HUES6 (cell line): ENCODE measurements around the gene CCSER1.

Experiments
- H3K27ac ChIP-seq: 2 replicates; pipeline ENCODE4 v1.7.0; 2013; ENCODE audit warnings: low read depth, mild to moderate bottlenecking, low read length, inconsistent platforms
- H3K27me3 ChIP-seq: 2 replicates; pipeline ENCODE4 v1.6.1; 2013; ENCODE audit warnings: low read length; ENCODE audit not compliant: control insufficient read depth, insufficient read depth
- H3K36me3 ChIP-seq: 2 replicates; pipeline ENCODE4 v1.6.1; 2013; ENCODE audit warnings: low read length; ENCODE audit not compliant: control insufficient read depth, insufficient read depth
- H3K4me1 ChIP-seq: 2 replicates; pipeline ENCODE4 v1.6.1; 2013; ENCODE audit warnings: low read length; ENCODE audit not compliant: control insufficient read depth, insufficient read depth
- H3K4me3 ChIP-seq: 2 replicates; pipeline ENCODE4 v1.5.1; 2013; ENCODE audit warnings: low read depth, low read length
- H3K9ac ChIP-seq: one replicate; pipeline ENCODE4 v1.6.1; 2013; ENCODE audit warnings: mild to moderate bottlenecking, low read length
- H3K9me3 ChIP-seq: 2 replicates; pipeline ENCODE4 v1.6.1; 2013; ENCODE audit warnings: low read depth, low read length; ENCODE audit not compliant: control insufficient read depth, insufficient read depth

Gene CCSER1

DNA sequence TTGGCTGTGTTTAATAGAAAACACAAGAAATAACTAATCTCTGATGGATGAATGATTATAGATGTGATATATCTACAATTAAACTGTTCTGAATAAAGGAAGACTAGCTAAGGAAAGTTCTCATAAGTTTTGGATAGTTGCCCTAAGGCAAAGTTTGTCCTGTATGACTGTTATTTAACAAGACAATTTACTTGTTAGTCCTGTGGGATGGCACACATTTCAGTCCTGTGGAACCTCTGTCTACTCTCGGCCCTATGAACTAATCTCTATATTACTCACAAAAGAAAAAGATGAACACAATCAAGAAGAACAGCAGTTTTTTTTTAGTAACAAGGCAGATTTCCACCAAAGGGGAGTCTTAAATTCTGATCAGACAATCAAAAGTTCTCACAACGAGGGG lies 314.6 kb downstream of the CCSER1 start:
- H3K4me1 ChIP-seq = no peaks in the 10 kb centered on the region
- H3K9ac ChIP-seq = no peak overlapping the region

DNA sequence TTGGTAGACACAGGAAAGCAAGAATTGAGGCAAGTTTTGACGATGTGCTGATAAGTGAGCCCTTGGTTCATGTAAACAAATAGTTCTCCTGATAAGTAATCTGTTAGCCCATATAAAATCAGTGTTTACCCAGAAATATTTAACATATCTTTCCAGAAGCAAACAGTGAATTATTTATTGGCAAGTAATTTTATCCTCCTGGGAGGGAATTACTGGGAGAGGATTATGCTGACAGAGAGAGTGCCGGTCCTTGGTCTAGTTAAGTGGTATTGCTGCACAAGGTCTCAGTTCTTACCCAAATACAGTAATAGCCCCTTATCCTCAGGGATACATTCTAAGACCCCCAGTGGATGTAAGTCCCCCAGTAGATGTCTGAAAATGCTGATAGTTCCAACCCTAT lies 315.4 kb downstream of the CCSER1 start:
- no peaks in the 10 kb centered on the region for H3K36me3 ChIP-seq
- H3K27me3 ChIP-seq = no peaks in the 10 kb centered on the region
- no peaks in the 10 kb centered on the region for H3K4me1 ChIP-seq
- no peak overlapping the region for H3K27ac ChIP-seq
- no peaks in the 10 kb centered on the region for H3K9me3 ChIP-seq
- H3K4me3 ChIP-seq = no peak overlapping the region
- no peak overlapping the region for H3K9ac ChIP-seq

More for the DNA sequence above, 314.6 kb downstream of the CCSER1 start:
- no peaks in the 10 kb centered on the region for H3K9me3 ChIP-seq
- no peaks in the 10 kb centered on the region for H3K27me3 ChIP-seq
- no peak overlapping the region for H3K27ac ChIP-seq
- H3K36me3 ChIP-seq = no peaks in the 10 kb centered on the region
- H3K4me3 ChIP-seq = no peak overlapping the region

DNA sequence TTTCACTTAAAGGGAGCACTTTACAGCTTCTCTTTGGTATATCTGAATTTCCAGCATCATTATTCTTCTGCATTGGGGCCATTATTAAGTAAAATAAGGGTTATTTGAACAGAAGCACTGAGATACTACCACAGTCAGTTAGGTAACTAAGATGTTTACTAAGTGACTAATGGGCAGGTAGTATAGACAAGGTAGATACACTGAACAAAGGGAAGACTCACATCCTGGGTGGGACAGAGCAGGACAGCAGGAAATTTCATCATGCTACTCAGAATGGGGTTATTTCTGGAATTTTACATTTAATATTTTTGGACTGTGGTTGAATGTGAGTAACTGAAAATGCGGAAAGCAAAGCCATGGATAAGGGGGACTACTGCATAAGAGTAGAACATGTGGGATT lies 316.0 kb downstream of the CCSER1 start:
- H3K9me3 ChIP-seq = no peaks in the 10 kb centered on the region
- H3K27me3 ChIP-seq = no peaks in the 10 kb centered on the region
- no peak overlapping the region for H3K9ac ChIP-seq
- H3K27ac ChIP-seq = no peak overlapping the region
- no peaks in the 10 kb centered on the region for H3K36me3 ChIP-seq
- H3K4me1 ChIP-seq = no peaks in the 10 kb centered on the region
- H3K4me3 ChIP-seq = no peak overlapping the region

DNA sequence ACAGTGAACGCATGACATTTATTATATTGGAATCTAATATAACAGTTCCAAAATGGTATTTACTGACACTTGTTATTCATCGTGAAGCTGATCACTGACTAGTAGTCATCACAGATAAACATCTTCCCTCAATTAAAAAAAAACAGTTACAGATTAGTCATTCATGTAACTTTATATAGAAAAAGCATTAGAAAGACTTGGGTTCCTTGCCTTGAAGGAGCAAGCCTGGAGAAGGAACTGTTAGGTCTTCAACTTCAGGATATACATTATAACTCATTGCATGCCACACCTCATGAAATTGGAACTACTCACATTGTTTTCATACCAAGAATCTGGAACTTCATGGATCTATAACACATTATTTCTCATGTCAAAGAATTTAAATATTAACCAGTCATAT lies 317.7 kb downstream of the CCSER1 start:
- no peak overlapping the region for H3K27ac ChIP-seq
- H3K4me3 ChIP-seq = no peak overlapping the region
- no peak overlapping the region for H3K9ac ChIP-seq
- H3K27me3 ChIP-seq = no peaks in the 10 kb centered on the region
- H3K4me1 ChIP-seq = no peaks in the 10 kb centered on the region
- H3K9me3 ChIP-seq = no peaks in the 10 kb centered on the region
- no peaks in the 10 kb centered on the region for H3K36me3 ChIP-seq

DNA sequence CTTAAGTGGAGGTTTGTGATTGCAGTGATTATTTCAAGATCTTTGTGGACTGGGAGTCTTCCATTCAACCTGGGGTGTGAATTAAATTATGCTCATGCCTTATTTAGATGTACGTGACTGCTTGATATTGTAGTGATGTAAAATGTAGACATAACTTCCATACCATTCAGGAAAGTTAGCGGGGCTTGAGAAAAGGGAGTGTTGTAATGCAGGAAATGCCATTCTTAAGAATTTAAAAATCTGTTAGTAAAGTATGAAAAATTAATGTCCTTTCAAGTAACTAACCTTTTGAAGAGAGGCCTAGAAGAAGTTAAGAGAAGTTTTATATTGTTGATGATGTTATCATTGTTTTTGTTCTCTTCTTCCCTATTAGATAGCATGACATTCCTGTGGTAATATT lies 318.2 kb downstream of the CCSER1 start:
- H3K4me1 ChIP-seq = no peaks in the 10 kb centered on the region
- H3K27me3 ChIP-seq = no peaks in the 10 kb centered on the region
- no peak overlapping the region for H3K9ac ChIP-seq
- no peaks in the 10 kb centered on the region for H3K9me3 ChIP-seq
- H3K4me3 ChIP-seq = no peak overlapping the region
- H3K36me3 ChIP-seq = no peaks in the 10 kb centered on the region
- no peak overlapping the region for H3K27ac ChIP-seq

DNA sequence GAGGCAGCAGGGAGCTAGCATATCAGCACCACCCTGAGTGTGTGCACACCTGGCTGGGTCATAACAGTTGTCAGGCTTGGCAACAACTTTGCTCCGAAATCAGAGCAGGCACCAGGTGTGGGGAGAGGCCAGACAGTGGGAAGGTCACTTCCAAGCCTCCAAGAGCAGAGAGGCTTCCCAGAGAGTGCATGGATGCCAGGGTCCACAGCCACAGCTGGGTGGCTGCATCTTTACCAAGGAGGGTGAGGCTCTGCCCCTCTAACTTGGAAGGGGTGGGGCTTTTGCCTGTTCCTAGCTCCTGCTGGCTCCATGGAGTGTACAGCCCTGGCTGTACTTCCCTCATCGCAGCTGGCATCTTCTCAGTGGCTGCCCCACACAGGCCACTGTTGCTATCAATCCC lies 322.4 kb downstream of the CCSER1 start:
- Histone ChIP-seq H3K36me3 (no peaks in the 10 kb centered on the region), H3K9ac (no peak overlapping the region), H3K27ac (no peak overlapping the region), H3K27me3 (no peaks in the 10 kb centered on the region), H3K4me1 (no peaks in the 10 kb centered on the region), H3K4me3 (no peak overlapping the region), H3K9me3 (no peaks in the 10 kb centered on the region)

DNA sequence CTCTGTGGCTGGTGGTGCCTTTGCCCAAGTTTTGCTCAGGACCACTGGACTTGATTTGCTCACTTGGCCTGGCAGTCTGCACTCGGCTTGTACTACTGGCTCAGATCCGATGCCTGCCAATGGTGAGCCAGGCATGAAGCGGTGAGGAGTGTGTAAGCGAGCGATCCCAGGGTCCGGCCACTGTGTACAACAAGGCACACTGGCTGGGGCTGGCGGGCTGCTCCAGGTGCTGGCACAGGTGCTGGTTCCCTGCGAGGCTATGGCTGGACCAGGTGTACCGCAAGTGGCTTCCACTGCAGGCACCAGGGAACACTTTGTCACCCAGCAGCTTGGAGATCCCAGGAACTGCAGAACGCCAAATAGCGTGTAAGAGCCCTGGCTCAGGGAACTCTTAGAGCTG lies 329.7 kb downstream of the CCSER1 start:
- Histone ChIP-seq H3K9ac (no peak overlapping the region), H3K27me3 (no peaks in the 10 kb centered on the region), H3K9me3 (peaks cover 16% of the 10 kb centered on the region; the same call in 1 of the 2 replicates), H3K27ac (no peak overlapping the region), H3K4me1 (no peaks in the 10 kb centered on the region), H3K4me3 (no peak overlapping the region), H3K36me3 (no peaks in the 10 kb centered on the region)

DNA sequence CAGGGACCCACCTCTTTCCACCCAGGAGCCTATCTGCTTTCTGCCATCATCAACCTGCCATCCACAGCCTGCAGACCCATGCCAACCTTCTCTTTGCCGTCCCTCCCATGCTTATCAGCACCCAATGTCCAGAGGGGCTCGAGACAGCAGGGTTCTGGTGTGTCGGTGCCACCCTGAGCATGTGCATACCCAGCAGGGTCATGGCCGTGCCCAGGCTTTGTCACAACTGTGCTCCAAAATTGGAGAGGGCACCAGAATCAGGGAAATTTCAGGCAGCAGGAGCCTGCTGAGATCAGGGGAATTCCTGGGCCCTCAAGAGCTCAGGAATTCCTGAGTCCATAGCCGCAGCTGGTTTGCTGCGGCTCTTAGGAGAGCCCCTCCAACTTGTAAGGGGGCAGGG lies 330.6 kb downstream of the CCSER1 start:
- H3K4me1 ChIP-seq = no peaks in the 10 kb centered on the region
- H3K4me3 ChIP-seq = no peak overlapping the region
- H3K27me3 ChIP-seq = no peaks in the 10 kb centered on the region
- H3K9me3 ChIP-seq = peaks cover 16% of the 10 kb centered on the region; the same call in 1 of the 2 replicates
- no peaks in the 10 kb centered on the region for H3K36me3 ChIP-seq
- no peak overlapping the region for H3K27ac ChIP-seq
- no peak overlapping the region for H3K9ac ChIP-seq

DNA sequence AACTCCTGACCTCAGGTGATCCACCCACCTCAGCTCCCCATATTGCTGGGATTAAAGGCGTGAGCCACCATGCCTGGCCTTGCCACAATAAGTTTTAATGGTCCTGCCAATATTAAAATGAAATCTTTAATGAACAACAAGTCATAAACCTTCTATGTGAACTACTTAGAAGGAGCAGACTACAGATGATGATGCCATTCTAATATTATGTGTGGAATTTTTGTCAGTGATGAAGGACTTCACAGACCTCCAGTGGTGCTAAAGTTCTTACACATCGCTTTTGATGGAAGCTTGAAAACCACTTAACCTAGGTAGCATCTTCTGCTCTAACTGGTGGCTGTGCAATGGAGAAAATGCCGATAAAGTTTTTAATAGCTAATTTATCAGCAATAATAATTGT lies 331.4 kb downstream of the CCSER1 start:
- H3K9ac ChIP-seq = no peak overlapping the region
- no peak overlapping the region for H3K27ac ChIP-seq
- peaks cover 16% of the 10 kb centered on the region; the same call in 1 of the 2 replicates for H3K9me3 ChIP-seq
- no peaks in the 10 kb centered on the region for H3K4me1 ChIP-seq
- H3K36me3 ChIP-seq = no peaks in the 10 kb centered on the region
- H3K4me3 ChIP-seq = no peak overlapping the region
- no peaks in the 10 kb centered on the region for H3K27me3 ChIP-seq

DNA sequence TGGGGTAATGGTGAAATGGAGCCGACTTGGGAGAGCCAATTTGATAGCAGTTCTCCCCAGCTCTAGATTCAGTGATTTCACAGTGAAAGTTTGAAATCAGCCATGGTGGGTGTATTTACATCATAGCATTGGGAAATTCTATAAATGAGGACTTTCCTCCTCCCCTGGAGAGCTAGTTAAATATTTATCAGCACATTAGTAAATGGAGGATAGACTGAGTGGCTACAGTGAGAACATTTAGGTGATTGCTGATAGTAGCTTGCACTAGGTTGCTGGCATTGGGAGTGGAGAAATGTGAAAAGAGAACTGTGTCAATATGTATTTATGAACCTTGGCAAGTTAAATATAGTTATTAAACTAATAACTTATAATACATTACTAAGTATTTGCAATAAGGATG lies 347.3 kb downstream of the CCSER1 start:
- Histone ChIP-seq H3K4me1 (no peaks in the 10 kb centered on the region; the same call in 1 of the 2 replicates), H3K4me3 (no peak overlapping the region), H3K27ac (no peak overlapping the region), H3K9ac (no peak overlapping the region), H3K9me3 (no peaks in the 10 kb centered on the region), H3K36me3 (no peaks in the 10 kb centered on the region), H3K27me3 (no peaks in the 10 kb centered on the region)

DNA sequence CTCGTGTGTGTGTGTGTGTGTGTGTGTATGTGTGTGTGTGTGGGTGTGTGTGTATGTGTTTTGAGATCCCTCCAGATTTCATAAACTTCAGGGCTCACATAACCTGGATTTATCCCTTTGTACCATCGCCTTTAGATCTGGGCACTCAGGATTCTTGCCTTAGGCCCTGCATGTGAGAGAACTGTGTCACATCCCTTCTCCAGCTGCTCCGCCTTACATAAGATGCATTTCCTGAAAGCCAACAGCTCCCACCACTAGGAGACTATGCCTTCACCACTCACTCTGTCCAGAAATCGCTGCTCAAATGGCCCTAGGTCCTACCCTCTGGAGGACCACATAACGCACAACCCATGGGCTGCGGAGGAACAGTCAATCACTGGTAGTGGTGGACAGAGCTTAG lies 348.8 kb downstream of the CCSER1 start:
- Histone ChIP-seq H3K27me3 (no peaks in the 10 kb centered on the region), H3K4me1 (no peaks in the 10 kb centered on the region; the same call in 1 of the 2 replicates), H3K4me3 (no peak overlapping the region), H3K36me3 (no peaks in the 10 kb centered on the region), H3K9ac (no peak overlapping the region), H3K9me3 (no peaks in the 10 kb centered on the region), H3K27ac (no peak overlapping the region)

DNA sequence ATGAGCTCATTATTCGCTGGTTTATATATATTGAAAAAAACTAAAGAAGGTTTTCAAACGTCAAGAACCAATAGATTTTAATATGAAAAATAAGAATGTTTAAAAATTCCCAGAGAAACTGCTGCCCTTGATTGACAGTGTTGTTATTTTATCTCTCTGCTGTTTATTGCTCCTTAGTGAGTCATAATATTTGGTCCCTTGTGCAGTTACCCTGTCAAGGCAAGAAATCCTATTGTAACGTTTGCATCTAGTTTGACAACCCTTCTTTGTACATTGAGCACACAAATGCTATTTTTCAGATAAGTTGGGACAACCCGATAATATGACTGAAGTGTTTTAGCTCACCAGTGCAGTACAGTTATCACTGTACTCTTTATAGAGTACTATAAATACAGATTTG lies 349.4 kb downstream of the CCSER1 start:
- Histone ChIP-seq H3K4me1 (no peaks in the 10 kb centered on the region; the same call in 1 of the 2 replicates), H3K36me3 (no peaks in the 10 kb centered on the region), H3K9ac (no peak overlapping the region), H3K9me3 (no peaks in the 10 kb centered on the region), H3K4me3 (no peak overlapping the region), H3K27ac (no peak overlapping the region), H3K27me3 (no peaks in the 10 kb centered on the region)
